Measurements from ENCODE around the gene WDR47.
"Not testable (repeated sequence)": the region's sequence is repeated elsewhere in the genome, so short reads cannot be mapped to it uniquely, and the experiment has no call there.

Gene WDR47

GRCh38 chr1:108933944-108934343 lies 108.0 kb downstream of the WDR47 start:
- TF ChIP-seq, protein P1, sequence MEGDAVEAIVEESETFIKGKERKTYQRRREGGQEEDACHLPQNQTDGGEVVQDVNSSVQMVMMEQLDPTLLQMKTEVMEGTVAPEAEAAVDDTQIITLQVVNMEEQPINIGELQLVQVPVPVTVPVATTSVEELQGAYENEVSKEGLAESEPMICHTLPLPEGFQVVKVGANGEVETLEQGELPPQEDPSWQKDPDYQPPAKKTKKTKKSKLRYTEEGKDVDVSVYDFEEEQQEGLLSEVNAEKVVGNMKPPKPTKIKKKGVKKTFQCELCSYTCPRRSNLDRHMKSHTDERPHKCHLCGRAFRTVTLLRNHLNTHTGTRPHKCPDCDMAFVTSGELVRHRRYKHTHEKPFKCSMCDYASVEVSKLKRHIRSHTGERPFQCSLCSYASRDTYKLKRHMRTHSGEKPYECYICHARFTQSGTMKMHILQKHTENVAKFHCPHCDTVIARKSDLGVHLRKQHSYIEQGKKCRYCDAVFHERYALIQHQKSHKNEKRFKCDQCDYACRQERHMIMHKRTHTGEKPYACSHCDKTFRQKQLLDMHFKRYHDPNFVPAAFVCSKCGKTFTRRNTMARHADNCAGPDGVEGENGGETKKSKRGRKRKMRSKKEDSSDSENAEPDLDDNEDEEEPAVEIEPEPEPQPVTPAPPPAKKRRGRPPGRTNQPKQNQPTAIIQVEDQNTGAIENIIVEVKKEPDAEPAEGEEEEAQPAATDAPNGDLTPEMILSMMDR (conservative IDR thresholded peaks at IDR 0.05; ENCODE audit: low read length) = no peak
- no peak for TF ChIP-seq EZH2phosphoT487 (IDR thresholded peaks at IDR 0.05; ENCODE audit: borderline replicate concordance)
- Histone ChIP-seq H3K9ac (ENCODE audit: low read depth, low read length, poor library complexity, severe bottlenecking) (no peak overlapping the region), H3K36me3 (ENCODE audit: insufficient read depth, low read length) (peaks cover 27% of the 10 kb centered on the region), H3K9me2 (replicated peaks; ENCODE audit: low read depth, low read length) (no peaks in the 10 kb centered on the region), H3K9me3 (ENCODE audit: insufficient read depth, low read depth, low read length) (no peaks in the 10 kb centered on the region), H3K79me2 (ENCODE audit: insufficient read depth, low read length) (no peaks in the 10 kb centered on the region), H3K4me3 (ENCODE audit: low read length, poor library complexity, severe bottlenecking) (no peak overlapping the region), H3F3A (ENCODE audit: low read depth) (no peaks in the 10 kb centered on the region), H4K20me1 (ENCODE audit: insufficient read depth, low read length, poor library complexity, severe bottlenecking) (no peaks in the 10 kb centered on the region), H2AFZ (ENCODE audit: low read length) (no peak overlapping the region), H3K4me2 (ENCODE audit: low read depth, low read length, poor library complexity, severe bottlenecking) (no peak overlapping the region), H3K27me3 (ENCODE audit: insufficient read depth, low read length, poor library complexity, severe bottlenecking) (no peaks in the 10 kb centered on the region), H3K4me1 (ENCODE audit: insufficient read depth, low read length, poor library complexity, severe bottlenecking) (no peaks in the 10 kb centered on the region)

DNA sequence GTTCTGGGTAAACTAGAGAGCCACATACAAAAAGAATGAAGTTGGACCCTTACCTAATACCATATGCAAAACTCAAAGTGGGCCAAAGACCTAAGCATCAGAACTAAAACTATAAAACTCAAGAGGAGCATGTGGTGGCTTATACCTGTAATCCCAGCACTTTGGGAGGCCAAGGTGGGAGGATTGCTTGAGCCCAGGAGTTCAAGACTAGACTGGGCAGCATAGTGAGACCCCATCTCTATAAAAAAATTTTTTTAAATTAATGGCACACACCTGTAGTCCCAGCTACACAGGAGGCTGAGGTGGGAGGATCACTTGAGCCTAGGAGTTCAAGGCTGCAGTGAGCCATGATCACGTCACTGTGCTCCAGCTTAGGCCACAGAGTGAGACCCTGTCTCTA lies 114.3 kb downstream of the WDR47 start:
- H3K9me3 ChIP-seq (ENCODE audit: insufficient read depth, low read depth, low read length); H3K9me2 ChIP-seq (replicated peaks; ENCODE audit: low read depth, low read length); H3K4me3 ChIP-seq (ENCODE audit: low read length, poor library complexity, severe bottlenecking); H3K4me2 ChIP-seq (ENCODE audit: low read depth, low read length, poor library complexity, severe bottlenecking); H2AFZ ChIP-seq (ENCODE audit: low read length); H4K20me1 ChIP-seq (ENCODE audit: insufficient read depth, low read length, poor library complexity, severe bottlenecking); H3K4me1 ChIP-seq (ENCODE audit: insufficient read depth, low read length, poor library complexity, severe bottlenecking); H3K79me2 ChIP-seq (ENCODE audit: insufficient read depth, low read length); H3K9ac ChIP-seq (ENCODE audit: low read depth, low read length, poor library complexity, severe bottlenecking); H3F3A ChIP-seq (ENCODE audit: low read depth); H3K27me3 ChIP-seq (ENCODE audit: insufficient read depth, low read length, poor library complexity, severe bottlenecking): not testable (repeated sequence)
- H3K36me3 ChIP-seq (ENCODE audit: insufficient read depth, low read length) = peaks cover 57% of the 10 kb centered on the region

GRCh38 chr1:108925920-108926319 lies 116.0 kb downstream of the WDR47 start:
- no peak overlapping the region for H3K9ac ChIP-seq (ENCODE audit: low read depth, low read length, poor library complexity, severe bottlenecking)
- H3K4me1 ChIP-seq (ENCODE audit: insufficient read depth, low read length, poor library complexity, severe bottlenecking) = no peaks in the 10 kb centered on the region
- H3K9me2 ChIP-seq (replicated peaks; ENCODE audit: low read depth, low read length) = no peaks in the 10 kb centered on the region
- H3K36me3 ChIP-seq (ENCODE audit: insufficient read depth, low read length) = peaks cover 50% of the 10 kb centered on the region
- H3K4me3 ChIP-seq (ENCODE audit: low read length, poor library complexity, severe bottlenecking) = no peak overlapping the region
- H3K4me2 ChIP-seq (ENCODE audit: low read depth, low read length, poor library complexity, severe bottlenecking) = no peak overlapping the region
- no peak for TF ChIP-seq EZH2phosphoT487 (IDR thresholded peaks at IDR 0.05; ENCODE audit: borderline replicate concordance)
- TF ChIP-seq, protein P1 (conservative IDR thresholded peaks at IDR 0.05; ENCODE audit: low read length) = no peak
- H3F3A ChIP-seq (ENCODE audit: low read depth) = no peaks in the 10 kb centered on the region
- H3K27me3 ChIP-seq (ENCODE audit: insufficient read depth, low read length, poor library complexity, severe bottlenecking) = no peaks in the 10 kb centered on the region
- no peaks in the 10 kb centered on the region for H4K20me1 ChIP-seq (ENCODE audit: insufficient read depth, low read length, poor library complexity, severe bottlenecking)
- no peaks in the 10 kb centered on the region for H3K9me3 ChIP-seq (ENCODE audit: insufficient read depth, low read depth, low read length)
- no peaks in the 10 kb centered on the region for H3K79me2 ChIP-seq (ENCODE audit: insufficient read depth, low read length)
- H2AFZ ChIP-seq (ENCODE audit: low read length) = no peak overlapping the region

All from Loucy (cell line).